IMR-90 (cell line): Measurements from ENCODE around the gene EVL. TPM values are rescaled to one million over a fixed set of nuclear protein-coding genes. Genes with fewer than 3 reads are reported as not detected.

Experiments used
- ATAC-seq: fragments of 200-7000 bp; cut with Tn5 transposase; 2 replicates; pipeline ENCODE4 v1.9.1; 2020; ENCODE audit warnings: low read depth, mild to moderate bottlenecking, moderate library complexity
- BruUV-seq: library from RNA; stranded (reverse); fragments of 400-500 nt; replicated peaks from 2 replicates; lab custom pipeline; 2021; lab: Mats Ljungman, UMichigan
- CTCF ChIA-PET: fragments of 300-600 bp; formaldehyde crosslinking; extraction: SDS; loops from one replicate; lab custom pipeline; 2021; ENCODE audit warnings: antibody characterized with exemption; lab: Yijun Ruan, JAX
- POLR2A ChIA-PET: fragments of 300-600 bp; sonication (Branson Sonifier 250); formaldehyde crosslinking; loops from one replicate; lab custom pipeline; 2022; ENCODE audit warnings: antibody characterized with exemption; ENCODE audit not compliant: unreplicated experiment; lab: Charles Lee
- DNase-seq: peaks from one replicate; pipeline ENCODE4 v3.0.0; 2013
- H2AFZ ChIP-seq: replicated peaks from 2 replicates; pipeline ENCODE3; 2013; ENCODE audit warnings: low read length, mild to moderate bottlenecking; ENCODE audit not compliant: poor library complexity
- H2AK5ac ChIP-seq: 2 replicates; pipeline ENCODE4 v1.6.1; 2013; ENCODE audit warnings: low read depth, low read length, inconsistent platforms
- H2AK9ac ChIP-seq: replicated peaks from 2 replicates; pipeline ENCODE3; 2013; ENCODE audit warnings: mild to moderate bottlenecking, low read depth, low read length, moderate library complexity; ENCODE audit not compliant: poor library complexity
- H2BK120ac ChIP-seq: 2 replicates; pipeline ENCODE4 v1.6.1; 2013; ENCODE audit warnings: low read depth, low read length, inconsistent platforms
- H2BK15ac ChIP-seq: 3 replicates; pipeline ENCODE4 v1.6.1; 2013; ENCODE audit warnings: low read depth, low read length, inconsistent platforms
- H2BK20ac ChIP-seq: 2 replicates; pipeline ENCODE4 v1.6.1; 2013; ENCODE audit warnings: low read depth, mild to moderate bottlenecking, inconsistent platforms, low read length, moderate library complexity
- H2BK5ac ChIP-seq: 2 replicates; pipeline ENCODE4 v1.6.1; 2013; ENCODE audit warnings: mild to moderate bottlenecking, low read depth, low read length, inconsistent platforms; ENCODE audit not compliant: poor library complexity, severe bottlenecking
- H3K14ac ChIP-seq: replicated peaks from 2 replicates; pipeline ENCODE4 v1.6.1; 2013; ENCODE audit warnings: low read depth, low read length, inconsistent platforms
- H3K18ac ChIP-seq: 2 replicates; pipeline ENCODE4 v1.6.1; 2013; ENCODE audit warnings: low read depth, low read length, control low read depth
- H3K23ac ChIP-seq: 2 replicates; pipeline ENCODE4 v1.6.1; 2013; ENCODE audit warnings: low read depth, low read length, inconsistent platforms
- H3K27ac ChIP-seq: 2 replicates; pipeline ENCODE4 v1.5.1; 2013; ENCODE audit warnings: mild to moderate bottlenecking, control low read depth, low read length; ENCODE audit not compliant: insufficient read depth
- H3K27me3 ChIP-seq: 2 replicates; pipeline ENCODE4 v1.6.1; 2013; ENCODE audit warnings: low read length; ENCODE audit not compliant: control insufficient read depth, insufficient read depth
- H3K36me3 ChIP-seq: 2 replicates; pipeline ENCODE4 v1.6.1; 2013; ENCODE audit warnings: low read length, mixed read lengths; ENCODE audit not compliant: control insufficient read depth, insufficient read depth
- H3K4ac ChIP-seq: 2 replicates; pipeline ENCODE4 v1.6.1; 2013; ENCODE audit warnings: low read depth, low read length, inconsistent platforms
- H3K4me1 ChIP-seq: 2 replicates; pipeline ENCODE4 v1.6.1; 2013; ENCODE audit warnings: low read length, mixed read lengths; ENCODE audit not compliant: control insufficient read depth, insufficient read depth
- H3K4me2 ChIP-seq: 2 replicates; pipeline ENCODE4 v1.6.1; 2013; ENCODE audit warnings: low read depth, mild to moderate bottlenecking, control low read depth, low read length, moderate library complexity
- H3K4me3 ChIP-seq: 2 replicates; pipeline ENCODE4 v1.5.1; 2013; ENCODE audit warnings: low read depth, mild to moderate bottlenecking, control low read depth, low read length, moderate library complexity; ENCODE audit not compliant: insufficient read depth
- H3K56ac ChIP-seq: 2 replicates; pipeline ENCODE4 v1.6.1; 2013; ENCODE audit warnings: low read length, inconsistent platforms; ENCODE audit not compliant: insufficient read depth; ENCODE audit errors: extremely low read depth
- H3K79me1 ChIP-seq, 2 experiments: 2 replicates each; pipeline ENCODE4 v1.6.1; 2013; ENCODE audit warnings: low read length in 2 of 2, inconsistent platforms in 1 of 2, low read depth in 1 of 2
- H3K9ac ChIP-seq: 2 replicates; pipeline ENCODE4 v1.6.1; 2013; ENCODE audit warnings: low read depth, low read length, control low read depth
- H3K9me1 ChIP-seq: 2 replicates; pipeline ENCODE4 v1.6.1; 2013; ENCODE audit warnings: low read length, inconsistent platforms; ENCODE audit not compliant: insufficient read depth
- H3K9me3 ChIP-seq: 2 replicates; pipeline ENCODE4 v1.6.1; 2013; ENCODE audit warnings: low read length; ENCODE audit not compliant: control insufficient read depth, insufficient read depth
- H4K20me1 ChIP-seq: 2 replicates; pipeline ENCODE4 v1.6.1; 2013; ENCODE audit warnings: low read length, inconsistent platforms; ENCODE audit not compliant: insufficient read depth
- H4K5ac ChIP-seq: 2 replicates; pipeline ENCODE4 v1.6.1; 2013; ENCODE audit warnings: mild to moderate bottlenecking, low read depth, low read length, control low read depth
- H4K8ac ChIP-seq, 2 experiments: 2 replicates each; pipeline ENCODE4 v1.6.1; 2013; ENCODE audit warnings: low read depth in 2 of 2, low read length in 2 of 2, control low read depth in 1 of 2, inconsistent platforms in 1 of 2
- H4K91ac ChIP-seq: 2 replicates; pipeline ENCODE4 v1.6.1; 2013; ENCODE audit warnings: low read depth, low read length, inconsistent platforms; ENCODE audit not compliant: insufficient read depth
- BHLHE40 ChIP-seq: fragments of 150-350 bp; IDR thresholded peaks from 2 replicates; pipeline ENCODE4 v1.6.1; 2016; ENCODE audit warnings: mild to moderate bottlenecking, low read depth, low read length
- CEBPB ChIP-seq: IDR thresholded peaks from 2 replicates; pipeline ENCODE4 v1.6.1; 2012; ENCODE audit warnings: low read depth, low read length, improper control_type of control experiment
- CHD1 ChIP-seq: IDR thresholded peaks from 2 replicates; pipeline ENCODE4 v1.6.1; 2012; ENCODE audit warnings: low read depth, low read length, improper control_type of control experiment
- FOS ChIP-seq: fragments of 150-350 bp; IDR thresholded peaks from 2 replicates; pipeline ENCODE4 v1.6.1; 2016; ENCODE audit warnings: low read depth, low read length
- MAFK ChIP-seq: IDR thresholded peaks from 2 replicates; pipeline ENCODE4 v1.6.1; 2012; ENCODE audit warnings: low read depth, low read length, improper control_type of control experiment
- MXI1 ChIP-seq: IDR thresholded peaks from 2 replicates; pipeline ENCODE4 v1.6.1; 2012; ENCODE audit warnings: low read depth, mild to moderate bottlenecking, low read length, moderate library complexity, borderline replicate concordance
- NFE2L2 ChIP-seq: fragments of 150-350 bp; IDR thresholded peaks from 2 replicates; pipeline ENCODE4 v1.6.1; 2016; ENCODE audit warnings: low read depth, mild to moderate bottlenecking, low read length
- POLR2A ChIP-seq: IDR thresholded peaks from 2 replicates; pipeline ENCODE4 v1.6.1; 2012; ENCODE audit warnings: mild to moderate bottlenecking, low read depth, low read length
- RAD21 ChIP-seq: IDR thresholded peaks from 2 replicates; pipeline ENCODE4 v1.6.1; 2012; ENCODE audit warnings: low read length, improper control_type of control experiment
- RCOR1 ChIP-seq: IDR thresholded peaks from 2 replicates; pipeline ENCODE4 v1.6.1; 2012; ENCODE audit warnings: mild to moderate bottlenecking, low read length, improper control_type of control experiment; ENCODE audit not compliant: insufficient replicate concordance
- RFX5 ChIP-seq: IDR thresholded peaks from 2 replicates; pipeline ENCODE4 v1.8.0; 2012; ENCODE audit warnings: low read depth, mild to moderate bottlenecking, low read length, moderate library complexity
- SMC3 ChIP-seq: fragments of 150-350 bp; IDR thresholded peaks from 2 replicates; pipeline ENCODE4 v1.6.1; 2016; ENCODE audit warnings: low read depth, mild to moderate bottlenecking, antibody characterized with exemption, low read length, moderate library complexity
- WGBS, 2 experiments: methylation state at CpG; one replicate each; pipeline versions ENCODE4 v1.1.5 to v1.1.7; 2013; ENCODE audit warnings: missing lambda C conversion rate in 2 of 2; ENCODE audit not compliant: insufficient read length in 1 of 2; ENCODE audit errors: extremely low coverage in 2 of 2; 5-methylcytosine and 5-hydroxymethylcytosine counted together
- dilution Hi-C: fragments of 300-500 bp; cut with HindIII; formaldehyde crosslinking; loops from one replicate; pipeline ENCODE4 v1.14.3; 2018; ENCODE audit warnings: low sequenced_read_pairs; ENCODE audit not compliant: unreplicated experiment
- in situ Hi-C: fragments of 300-500 bp; cut with MboI; formaldehyde crosslinking; loops from 3 replicates; pipeline ENCODE4 v1.14.3; 2019; ENCODE audit warnings: low sequenced_read_pairs, inconsistent platforms, mixed read lengths
- intact Hi-C: fragments of 100-400 bp; cut with micrococcal nuclease; formaldehyde crosslinking; loops from 2 replicates; pipeline ENCODE4 v1.10.0; 2022
- polyA plus RNA-seq, 3 experiments: library from polyadenylated mRNA; depleted of rRNA; stranded (reverse); fragments of >200 nt; gene quantifications; 2 replicates each; pipeline ENCODE4 v1.2.3, GENCODE V29; 2012; ENCODE audit warnings: low replicate concordance in 1 of 3
- total RNA-seq: library from RNA; depleted of rRNA; stranded (reverse); fragments of >200 nt; gene quantifications from 2 replicates; pipeline ENCODE4 v1.2.3, GENCODE V29; 2012
- TF ChIP-seq, protein P1 (sequence below): fragments of 150-350 bp; IDR thresholded peaks from 2 replicates; pipeline ENCODE4 v1.6.1; 2016; ENCODE audit warnings: low read depth, mild to moderate bottlenecking, low read length, moderate library complexity, borderline replicate concordance
- TF ChIP-seq, protein P2 (sequence below): conservative IDR thresholded peaks from 2 replicates; pipeline ENCODE4 v1.5.1; 2012; ENCODE audit warnings: mild to moderate bottlenecking, low read depth, low read length, improper control_type of control experiment
- TF ChIP-seq, protein P3 (sequence below): fragments of 150-350 bp; IDR thresholded peaks from 2 replicates; pipeline ENCODE4 v1.6.1; 2017; ENCODE audit warnings: mild to moderate bottlenecking, antibody characterized with exemption, low read length, low read depth

The EVL gene
- total and polyA plus RNA-seq, 2 of the 4 experiments (the other 2 are of a cell fraction) = 7.2 to 36.5 TPM

DNA sequence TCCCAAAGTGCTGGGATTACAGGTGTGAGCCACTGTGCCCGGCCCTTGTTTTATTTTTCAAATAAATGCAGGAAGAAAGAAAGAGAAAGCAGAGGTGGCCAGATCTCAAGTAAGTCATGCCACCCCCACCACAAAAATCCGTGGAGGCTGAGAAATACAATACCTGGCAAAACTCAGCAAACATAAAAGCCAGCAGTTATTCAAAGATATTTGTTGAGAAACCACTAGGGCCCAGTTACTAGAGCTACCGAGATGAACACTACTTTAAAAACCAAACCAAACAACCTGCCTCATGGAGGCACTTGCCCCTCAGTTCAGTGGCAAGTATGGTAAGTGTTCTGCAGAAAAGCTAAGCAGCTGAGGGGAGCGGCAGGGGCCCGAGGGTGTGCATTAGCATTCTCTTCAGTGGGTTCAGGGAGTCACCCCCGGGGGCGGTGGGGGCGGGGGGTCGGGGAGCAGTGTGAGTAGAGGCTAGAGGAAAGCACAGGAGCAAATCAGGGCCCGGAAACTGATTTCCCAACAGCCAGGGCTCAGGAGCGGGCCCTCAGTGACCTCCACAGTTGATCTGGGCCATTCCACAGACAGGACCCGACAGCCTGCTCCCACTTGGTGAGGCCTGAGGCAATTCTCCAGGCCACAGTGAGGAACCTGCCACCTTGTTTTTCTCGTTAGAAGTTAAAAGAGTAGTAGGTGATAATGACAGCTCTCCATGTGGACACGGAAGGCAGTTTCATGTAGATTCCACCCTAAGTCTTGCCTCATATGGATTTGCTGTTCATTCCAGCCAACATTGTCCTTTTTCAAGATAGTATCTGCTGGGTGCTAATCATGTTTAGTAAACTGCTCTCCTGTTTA lies 8.6 kb downstream of the EVL start:
- intact Hi-C loops = no loop called here
- no peak for TF ChIP-seq MAFK
- no peak for TF ChIP-seq SMC3
- no peak for TF ChIP-seq RFX5
- no peak for TF ChIP-seq POLR2A
- no peak for TF ChIP-seq CEBPB
- TF ChIP-seq CHD1 = no peak
- no peak for TF ChIP-seq FOS
- no peak for TF ChIP-seq RAD21
- TF ChIP-seq RCOR1 = no peak
- no peak for TF ChIP-seq NFE2L2
- no peak for TF ChIP-seq MXI1
- TF ChIP-seq, protein P1, sequence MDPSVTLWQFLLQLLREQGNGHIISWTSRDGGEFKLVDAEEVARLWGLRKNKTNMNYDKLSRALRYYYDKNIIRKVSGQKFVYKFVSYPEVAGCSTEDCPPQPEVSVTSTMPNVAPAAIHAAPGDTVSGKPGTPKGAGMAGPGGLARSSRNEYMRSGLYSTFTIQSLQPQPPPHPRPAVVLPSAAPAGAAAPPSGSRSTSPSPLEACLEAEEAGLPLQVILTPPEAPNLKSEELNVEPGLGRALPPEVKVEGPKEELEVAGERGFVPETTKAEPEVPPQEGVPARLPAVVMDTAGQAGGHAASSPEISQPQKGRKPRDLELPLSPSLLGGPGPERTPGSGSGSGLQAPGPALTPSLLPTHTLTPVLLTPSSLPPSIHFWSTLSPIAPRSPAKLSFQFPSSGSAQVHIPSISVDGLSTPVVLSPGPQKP = no peak
- no peak for TF ChIP-seq BHLHE40
- TF ChIP-seq, protein P2, sequence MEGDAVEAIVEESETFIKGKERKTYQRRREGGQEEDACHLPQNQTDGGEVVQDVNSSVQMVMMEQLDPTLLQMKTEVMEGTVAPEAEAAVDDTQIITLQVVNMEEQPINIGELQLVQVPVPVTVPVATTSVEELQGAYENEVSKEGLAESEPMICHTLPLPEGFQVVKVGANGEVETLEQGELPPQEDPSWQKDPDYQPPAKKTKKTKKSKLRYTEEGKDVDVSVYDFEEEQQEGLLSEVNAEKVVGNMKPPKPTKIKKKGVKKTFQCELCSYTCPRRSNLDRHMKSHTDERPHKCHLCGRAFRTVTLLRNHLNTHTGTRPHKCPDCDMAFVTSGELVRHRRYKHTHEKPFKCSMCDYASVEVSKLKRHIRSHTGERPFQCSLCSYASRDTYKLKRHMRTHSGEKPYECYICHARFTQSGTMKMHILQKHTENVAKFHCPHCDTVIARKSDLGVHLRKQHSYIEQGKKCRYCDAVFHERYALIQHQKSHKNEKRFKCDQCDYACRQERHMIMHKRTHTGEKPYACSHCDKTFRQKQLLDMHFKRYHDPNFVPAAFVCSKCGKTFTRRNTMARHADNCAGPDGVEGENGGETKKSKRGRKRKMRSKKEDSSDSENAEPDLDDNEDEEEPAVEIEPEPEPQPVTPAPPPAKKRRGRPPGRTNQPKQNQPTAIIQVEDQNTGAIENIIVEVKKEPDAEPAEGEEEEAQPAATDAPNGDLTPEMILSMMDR = no peak
- TF ChIP-seq, protein P3, sequence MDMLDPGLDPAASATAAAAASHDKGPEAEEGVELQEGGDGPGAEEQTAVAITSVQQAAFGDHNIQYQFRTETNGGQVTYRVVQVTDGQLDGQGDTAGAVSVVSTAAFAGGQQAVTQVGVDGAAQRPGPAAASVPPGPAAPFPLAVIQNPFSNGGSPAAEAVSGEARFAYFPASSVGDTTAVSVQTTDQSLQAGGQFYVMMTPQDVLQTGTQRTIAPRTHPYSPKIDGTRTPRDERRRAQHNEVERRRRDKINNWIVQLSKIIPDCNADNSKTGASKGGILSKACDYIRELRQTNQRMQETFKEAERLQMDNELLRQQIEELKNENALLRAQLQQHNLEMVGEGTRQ = no peak

More for the DNA sequence above, 8.6 kb downstream of the EVL start:
- H3K4ac ChIP-seq = no peak overlapping the region
- no peak overlapping the region for H3K18ac ChIP-seq
- H3K23ac ChIP-seq = no peak overlapping the region
- H3K27me3 ChIP-seq = no peaks in the 10 kb centered on the region
- H3K36me3 ChIP-seq = no peaks in the 10 kb centered on the region
- no peak overlapping the region for H3K4me3 ChIP-seq
- H3K4me1 ChIP-seq = peaks cover 3% of the 10 kb centered on the region; the same call in 1 of the 2 replicates
- H2BK120ac ChIP-seq = no peak overlapping the region
- H4K91ac ChIP-seq = no peak overlapping the region
- BruUV-seq = no TSS peak
- no peak overlapping the region for H2AFZ ChIP-seq
- dilution Hi-C loops (no loop called here), in situ Hi-C loops (no loop called here)
- peaks cover 17% of the 10 kb centered on the region for H4K20me1 ChIP-seq
- no peak overlapping the region for H2BK5ac ChIP-seq
- ATAC-seq = no peak
- H3K14ac ChIP-seq = no peak overlapping the region
- H2AK5ac ChIP-seq = no peak overlapping the region
- DNase-seq = no peak
- H3K27ac ChIP-seq = no peak overlapping the region
- H2BK20ac ChIP-seq = no peak overlapping the region
- H3K4me2 ChIP-seq = no peak overlapping the region
- H3K9me1 ChIP-seq = peaks cover 3% of the 10 kb centered on the region; the same call in 1 of the 2 replicates
- peaks cover 5 to 16% of the 10 kb centered on the region in 2 experiments; a peak in 2 of 4 replicates for H3K79me1 ChIP-seq
- no peak overlapping the region for H4K5ac ChIP-seq
- H2AK9ac ChIP-seq = no peak overlapping the region
- CTCF ChIA-PET = interaction anchor here (0.7 kb wide), 1 partner anchor 563 kb away, joined by 3 read pairs; no protein-coding TSS in a partner anchor
- H3K9ac ChIP-seq = no peak overlapping the region
- H3K56ac ChIP-seq = no peak overlapping the region
- H2BK15ac ChIP-seq = no peak overlapping the region
- no CpG with 5 or more reads among the region's 14 CpGs for WGBS, 2 experiments
- POLR2A ChIA-PET = no interaction called here
- H4K8ac ChIP-seq = no peak overlapping the region
- no peaks in the 10 kb centered on the region for H3K9me3 ChIP-seq
